ENCODE results near the gene LRRK2.

GRCh38 chr12:40183715-40184114, 41.1 kb upstream of the LRRK2 start:
- TF ChIP-seq CTCF (IDR thresholded peaks at IDR 0.05) (no peak), POLR2AphosphoS5 (IDR thresholded peaks at IDR 0.05) (no peak)

Data from prostate gland (tissue), 2 donors.